ENCODE measurements around the gene LARGE2. TPM values are rescaled to one million over a fixed set of nuclear protein-coding genes. Genes with fewer than 3 reads are reported as not detected.
A peak's percentile ranks its signal among the peaks of the same experiment; 100 is the strongest.

The LARGE2 gene
- total and polyA plus RNA-seq, 2 experiments from 2014 or later: not detected

DNA sequence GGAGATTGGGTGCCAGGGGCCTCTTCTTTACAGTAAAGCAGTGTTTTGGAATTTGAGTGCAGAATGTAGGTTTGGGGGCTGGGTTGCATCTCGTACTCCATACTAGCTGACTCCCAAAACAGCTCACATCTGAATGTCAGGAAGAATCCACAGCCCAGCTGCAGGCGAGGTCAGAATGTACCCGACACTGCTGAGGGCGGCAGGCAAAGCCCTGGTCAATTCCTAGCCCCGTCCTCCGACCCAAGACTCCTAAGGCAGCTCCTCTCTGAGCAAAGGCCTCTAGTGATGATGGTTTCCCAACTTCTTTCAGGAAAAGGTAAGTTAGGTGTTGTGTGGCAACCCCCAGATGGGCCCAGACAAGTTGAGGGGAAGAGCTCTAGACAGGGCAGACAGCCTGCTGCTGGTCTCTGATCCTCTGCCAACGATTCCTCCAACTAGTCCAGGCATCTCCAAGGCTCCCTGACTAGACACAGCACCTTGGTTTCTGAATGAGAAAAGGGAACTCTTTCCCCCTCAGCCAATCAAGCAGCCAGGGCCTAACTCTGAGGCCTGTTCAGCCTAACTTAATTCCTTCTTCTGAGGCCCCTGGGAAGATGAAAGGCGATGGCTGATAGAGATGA is 8.6 kb downstream of the LARGE2 start:
- 67 to 76% methylated on average over 7 to 8 of the region's 8 CpGs for WGBS, 2 experiments (ENCODE audit: low coverage in 1 of 2, low lambda C conversion rate in 2 of 2, missing lambda C conversion rate in 2 of 2)
- DNase-seq: no peak
- H3K27me3 ChIP-seq (replicated peaks; ENCODE audit: insufficient read depth): no peaks in the 10 kb centered on the region
- H3K9me2 ChIP-seq (ENCODE audit: insufficient read depth): no peaks in the 10 kb centered on the region
- H3K36me3 ChIP-seq (ENCODE audit: low read depth): peaks cover 10% of the 10 kb centered on the region
- H2AFZ ChIP-seq: no peak overlapping the region
- no peak overlapping the region for H3K27ac ChIP-seq
- H3K79me2 ChIP-seq (ENCODE audit: insufficient read depth): no peaks in the 10 kb centered on the region
- no peaks in the 10 kb centered on the region for H3K9me3 ChIP-seq (ENCODE audit: low read depth)
- no peaks in the 10 kb centered on the region for H3F3A ChIP-seq (ENCODE audit: insufficient read depth)
- H4K20me1 ChIP-seq (ENCODE audit: insufficient read depth): no peaks in the 10 kb centered on the region
- TF ChIP-seq EZH2 (IDR thresholded peaks at IDR 0.05; ENCODE audit: insufficient read depth, poor library complexity, severe bottlenecking) (no peak), EZH2phosphoT487 (IDR thresholded peaks at IDR 0.05; ENCODE audit: insufficient read depth, low read depth) (no peak)
- no peak overlapping the region for H3K4me3 ChIP-seq
- in situ Hi-C loops (cut with MboI): no loop called here
- H3K9ac ChIP-seq: no peak overlapping the region
- no peaks in the 10 kb centered on the region for H3K4me1 ChIP-seq (ENCODE audit: insufficient read depth)
- no peak overlapping the region for H3K4me2 ChIP-seq (ENCODE audit: unreplicated experiment)

DNA sequence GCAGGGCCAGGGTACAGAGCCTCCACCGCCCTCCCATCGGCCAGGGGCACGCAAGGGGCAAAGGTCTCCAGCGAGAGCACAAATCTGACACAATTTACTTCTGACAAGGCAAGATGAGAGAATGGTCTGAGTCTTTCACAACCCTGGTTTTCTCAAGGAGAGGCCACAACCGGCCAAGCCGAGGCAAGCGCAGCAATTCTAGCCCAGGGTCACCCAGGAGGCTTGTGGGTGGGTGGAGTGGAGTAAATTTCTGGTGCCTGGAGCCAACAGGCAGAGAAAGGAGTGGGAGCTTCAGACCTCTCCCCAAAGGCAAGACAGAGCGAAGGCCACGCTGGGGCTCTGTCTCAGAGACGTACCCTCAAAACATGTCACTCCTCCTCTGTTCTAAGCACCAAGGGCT is 9.3 kb downstream of the LARGE2 start:
- Histone ChIP-seq H3K9me2 (ENCODE audit: insufficient read depth) (no peaks in the 10 kb centered on the region), H3K36me3 (ENCODE audit: low read depth) (peaks cover 15% of the 10 kb centered on the region), H3K4me2 (ENCODE audit: unreplicated experiment) (no peak overlapping the region), H3K9me3 (ENCODE audit: low read depth) (no peaks in the 10 kb centered on the region), H4K20me1 (ENCODE audit: insufficient read depth) (no peaks in the 10 kb centered on the region), H2AFZ (no peak overlapping the region), H3K4me1 (ENCODE audit: insufficient read depth) (no peaks in the 10 kb centered on the region), H3F3A (ENCODE audit: insufficient read depth) (no peaks in the 10 kb centered on the region), H3K27ac (no peak overlapping the region), H3K9ac (no peak overlapping the region), H3K79me2 (ENCODE audit: insufficient read depth) (no peaks in the 10 kb centered on the region), H3K27me3 (replicated peaks; ENCODE audit: insufficient read depth) (no peaks in the 10 kb centered on the region), H3K4me3 (no peak overlapping the region)
- in situ Hi-C loops (cut with MboI): no loop called here
- WGBS, 2 experiments (ENCODE audit: low coverage in 1 of 2, low lambda C conversion rate in 2 of 2, missing lambda C conversion rate in 2 of 2): 88 to 89% methylated on average over 10 of the region's 10 CpGs
- no peak for DNase-seq
- TF ChIP-seq EZH2phosphoT487 (IDR thresholded peaks at IDR 0.05; ENCODE audit: insufficient read depth, low read depth): no peak
- no peak for TF ChIP-seq EZH2 (IDR thresholded peaks at IDR 0.05; ENCODE audit: insufficient read depth, poor library complexity, severe bottlenecking)

DNA sequence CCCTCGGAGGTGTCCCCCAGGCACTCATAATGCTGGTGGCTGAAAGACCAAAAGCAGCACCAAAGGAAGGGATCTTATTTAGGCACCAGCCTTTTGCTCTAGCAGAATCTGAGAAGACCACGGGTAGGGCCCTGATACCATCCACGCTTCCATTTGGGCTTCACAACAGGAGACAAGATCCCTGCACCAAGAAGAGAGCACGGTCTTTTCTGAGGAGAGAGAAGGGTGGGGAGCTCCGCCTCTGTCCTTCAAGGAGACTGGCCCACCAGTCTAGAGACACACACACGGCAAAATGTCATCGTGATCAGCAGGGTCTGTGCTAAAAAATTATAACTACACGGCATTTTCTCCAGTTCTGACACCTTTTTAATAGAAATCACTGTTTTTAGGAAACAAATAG is 9.8 kb downstream of the LARGE2 start:
- Histone ChIP-seq H3K9me3 (ENCODE audit: low read depth) (no peaks in the 10 kb centered on the region), H3K27me3 (replicated peaks; ENCODE audit: insufficient read depth) (no peaks in the 10 kb centered on the region), H3K4me1 (ENCODE audit: insufficient read depth) (no peaks in the 10 kb centered on the region), H3K4me3 (no peak overlapping the region), H3K4me2 (ENCODE audit: unreplicated experiment) (no peak overlapping the region), H3F3A (ENCODE audit: insufficient read depth) (no peaks in the 10 kb centered on the region), H4K20me1 (ENCODE audit: insufficient read depth) (no peaks in the 10 kb centered on the region), H3K27ac (no peak overlapping the region), H3K36me3 (ENCODE audit: low read depth) (peaks cover 19% of the 10 kb centered on the region), H2AFZ (no peak overlapping the region), H3K79me2 (ENCODE audit: insufficient read depth) (no peaks in the 10 kb centered on the region), H3K9me2 (ENCODE audit: insufficient read depth) (no peaks in the 10 kb centered on the region), H3K9ac (no peak overlapping the region)
- TF ChIP-seq EZH2phosphoT487 (IDR thresholded peaks at IDR 0.05; ENCODE audit: insufficient read depth, low read depth): no peak
- no peak for TF ChIP-seq EZH2 (IDR thresholded peaks at IDR 0.05; ENCODE audit: insufficient read depth, poor library complexity, severe bottlenecking)
- in situ Hi-C loops (cut with MboI): no loop called here
- no peak for DNase-seq
- WGBS, 2 experiments (ENCODE audit: low coverage in 1 of 2, low lambda C conversion rate in 2 of 2, missing lambda C conversion rate in 2 of 2): 86 to 87% methylated on average over 8 of the region's 8 CpGs

DNA sequence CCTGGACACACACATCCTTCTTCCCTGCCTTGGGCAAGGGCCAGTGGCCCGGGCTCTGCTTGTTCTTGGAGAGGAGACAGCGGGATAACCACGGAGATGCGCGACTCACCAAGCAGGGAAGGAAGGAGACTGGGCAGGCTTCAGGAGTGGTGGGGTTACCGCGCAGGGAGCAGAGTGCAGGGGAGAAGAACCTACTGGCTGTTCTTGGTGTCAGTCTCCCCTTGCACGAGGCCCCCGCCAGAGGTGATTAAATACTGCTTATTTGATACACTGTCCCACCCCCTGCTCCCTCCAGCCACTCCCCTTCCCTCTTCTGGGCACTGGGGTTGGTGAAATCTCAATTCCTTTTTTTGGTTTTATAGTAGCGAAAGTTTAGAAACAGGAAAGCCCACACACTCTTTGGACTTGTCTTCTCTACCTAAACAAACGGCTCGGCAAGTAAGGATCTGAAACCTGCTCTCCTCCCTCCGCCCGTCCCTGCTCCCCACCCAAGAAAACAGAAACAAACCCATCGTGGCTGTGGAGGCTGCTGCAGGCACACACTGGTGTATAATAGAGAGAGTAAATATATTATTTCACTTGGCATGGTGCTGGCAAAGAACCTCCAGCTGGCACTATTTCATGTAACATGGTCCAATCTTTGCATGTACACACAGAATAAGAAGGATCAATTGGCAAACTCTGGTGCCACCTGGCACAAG is 10.8 kb downstream of the LARGE2 start:
- H3K4me2 ChIP-seq (ENCODE audit: unreplicated experiment): no peak overlapping the region
- TF ChIP-seq EZH2 (IDR thresholded peaks at IDR 0.05; ENCODE audit: insufficient read depth, poor library complexity, severe bottlenecking) (no peak), EZH2phosphoT487 (IDR thresholded peaks at IDR 0.05; ENCODE audit: insufficient read depth, low read depth) (no peak)
- no peaks in the 10 kb centered on the region for H3K9me2 ChIP-seq (ENCODE audit: insufficient read depth)
- WGBS, 2 experiments (ENCODE audit: low coverage in 1 of 2, low lambda C conversion rate in 2 of 2, missing lambda C conversion rate in 2 of 2): 86 to 89% methylated on average over 15 of the region's 15 CpGs
- no peaks in the 10 kb centered on the region for H3K79me2 ChIP-seq (ENCODE audit: insufficient read depth)
- in situ Hi-C loops (cut with MboI): no loop called here
- no peaks in the 10 kb centered on the region for H4K20me1 ChIP-seq (ENCODE audit: insufficient read depth)
- peaks cover 20% of the 10 kb centered on the region for H3K36me3 ChIP-seq (ENCODE audit: low read depth)
- H3K27ac ChIP-seq: no peak overlapping the region
- no peaks in the 10 kb centered on the region for H3F3A ChIP-seq (ENCODE audit: insufficient read depth)
- H3K27me3 ChIP-seq (replicated peaks; ENCODE audit: insufficient read depth): no peaks in the 10 kb centered on the region
- H3K9ac ChIP-seq: no peak overlapping the region
- H3K4me1 ChIP-seq (ENCODE audit: insufficient read depth): no peaks in the 10 kb centered on the region
- no peaks in the 10 kb centered on the region for H3K9me3 ChIP-seq (ENCODE audit: low read depth)
- H3K4me3 ChIP-seq: no peak overlapping the region
- no peak overlapping the region for H2AFZ ChIP-seq
- DNase-seq: peak; percentile 31

Data from GM23248 (cell line).